Femur (tissue), 1 donor: Measurements from ENCODE around the gene GGA2.
A peak's percentile ranks its signal among the peaks of the same experiment; 100 is the strongest.
"Not testable (repeated sequence)": the region's sequence is repeated elsewhere in the genome, so short reads cannot be mapped to it uniquely, and the experiment has no call there.

ENCODE experiments used
- DNase-seq: peaks from one replicate; pipeline ENCODE4 v3.0.0-alpha.2; 2017

Gene GGA2

GRCh38 chr16:23466162-23466885, 44.0 kb downstream of the GGA2 start:
- DNase-seq, result no peak

- no peak for DNase-seq
Measured at GRCh38 chr16:23465179-23465578, 45.1 kb downstream of the GGA2 start.

GRCh38 chr16:23464196-23464595, 46.1 kb downstream of the GGA2 start:
- no peak for DNase-seq

GRCh38 chr16:23462994-23463393, 47.3 kb downstream of the GGA2 start:
- peak; percentile 90 for DNase-seq

GRCh38 chr16:23453338-23454052, 56.8 kb downstream of the GGA2 start:
- DNase-seq, result no peak

- peak; percentile 94 for DNase-seq
Measured at GRCh38 chr16:23452572-23453337, 57.5 kb downstream of the GGA2 start, which contains the start of gene COG7. Gene COG7, minus strand, starts transcription at chr16:23453189. Its CDS starts 195 bp downstream, at chr16:23452994.

GRCh38 chr16:23452221-23452571, 58.1 kb downstream of the GGA2 start:
- DNase-seq, result no peak

- no peak for DNase-seq
Measured at GRCh38 chr16:23448392-23448791, 61.9 kb downstream of the GGA2 start.

GRCh38 chr16:23437542-23437941, 72.8 kb downstream of the GGA2 start:
- DNase-seq, result not testable (repeated sequence)

GRCh38 chr16:23436951-23437350, 73.3 kb downstream of the GGA2 start:
- no peak for DNase-seq

- peak; percentile 48 for DNase-seq
Measured at GRCh38 chr16:23435500-23435899, 74.8 kb downstream of the GGA2 start.

- no peak for DNase-seq
Measured at GRCh38 chr16:23434380-23434779, 75.9 kb downstream of the GGA2 start.

GRCh38 chr16:23433261-23433920, 76.9 kb downstream of the GGA2 start:
- DNase-seq, result no peak

- no peak for DNase-seq
Measured at GRCh38 chr16:23432176-23433128, 77.8 kb downstream of the GGA2 start.

GRCh38 chr16:23428351-23428750, 81.9 kb downstream of the GGA2 start:
- no peak for DNase-seq

- DNase-seq, result no peak
Measured at GRCh38 chr16:23424292-23424958, 85.9 kb downstream of the GGA2 start.

GRCh38 chr16:23423496-23424049, 86.7 kb downstream of the GGA2 start:
- DNase-seq, result peak; percentile 30

- no peak for DNase-seq
Measured at GRCh38 chr16:23420011-23420410, 90.3 kb downstream of the GGA2 start.

GRCh38 chr16:23416816-23417215, 93.5 kb downstream of the GGA2 start:
- DNase-seq, result no peak

GRCh38 chr16:23414731-23415130, 95.6 kb downstream of the GGA2 start:
- DNase-seq, result no peak
